GM10847 (cell line): ENCODE data around the gene RBP3.

ENCODE experiments used
- POLR2A ChIP-seq: IDR thresholded peaks from 2 replicates; pipeline ENCODE4 v1.6.1; 2011; ENCODE audit not compliant: insufficient read length; ENCODE audit errors: extremely low read depth

RBP3 gene

DNA sequence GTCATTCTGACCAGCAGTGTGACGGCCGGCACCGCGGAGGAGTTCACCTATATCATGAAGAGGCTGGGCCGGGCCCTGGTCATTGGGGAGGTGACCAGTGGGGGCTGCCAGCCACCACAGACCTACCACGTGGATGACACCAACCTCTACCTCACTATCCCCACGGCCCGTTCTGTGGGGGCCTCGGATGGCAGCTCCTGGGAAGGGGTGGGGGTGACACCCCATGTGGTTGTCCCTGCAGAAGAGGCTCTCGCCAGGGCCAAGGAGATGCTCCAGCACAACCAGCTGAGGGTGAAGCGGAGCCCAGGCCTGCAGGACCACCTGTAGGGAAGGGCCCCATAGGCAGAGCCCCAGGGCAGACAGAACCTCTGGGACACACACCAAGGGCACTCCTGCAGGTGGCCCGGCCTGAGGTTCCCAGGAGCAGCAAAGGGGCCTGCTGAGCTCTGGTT lies 9.0 kb downstream of the RBP3 start:
- TF ChIP-seq POLR2A: no peak

DNA sequence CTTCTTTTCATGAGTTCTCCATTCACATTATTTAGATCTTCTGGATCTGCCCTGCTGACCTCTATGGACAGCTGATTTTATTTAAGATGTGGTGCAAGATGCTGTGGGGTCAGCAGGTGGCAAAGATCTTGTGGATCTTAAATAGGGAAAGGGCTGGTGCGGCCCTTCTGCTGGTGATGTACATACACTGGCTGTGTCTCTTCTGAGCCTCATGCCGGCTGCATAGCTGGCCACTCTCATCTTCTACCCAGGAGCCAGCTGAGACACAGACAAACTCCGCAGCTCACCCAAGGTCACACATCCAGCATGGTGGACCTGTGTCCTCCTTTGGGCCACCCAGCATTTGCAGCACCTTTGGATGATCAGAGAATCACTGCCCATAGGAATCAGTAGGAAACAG lies 9.7 kb downstream of the RBP3 start:
- TF ChIP-seq POLR2A: no peak

DNA sequence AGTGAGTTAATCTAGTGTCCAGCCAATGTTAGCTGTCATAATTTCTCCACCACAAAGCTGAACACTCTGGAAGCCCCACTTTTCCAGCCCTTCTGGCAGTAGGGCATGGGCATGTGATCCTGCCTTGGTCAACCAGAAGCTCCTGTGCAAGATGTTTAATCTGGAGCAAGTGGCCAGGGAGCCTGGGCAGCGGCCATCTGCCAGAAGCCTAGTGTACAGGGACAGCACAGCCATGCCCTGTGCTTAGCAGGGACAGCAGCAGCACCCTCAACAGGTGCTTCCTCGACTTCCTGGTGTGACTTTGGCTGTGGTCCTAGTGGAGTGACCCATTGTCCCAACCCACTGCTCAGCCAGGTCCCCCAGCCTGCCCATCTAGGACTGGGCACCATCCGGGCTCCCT lies 10.3 kb downstream of the RBP3 start:
- TF ChIP-seq POLR2A: no peak

DNA sequence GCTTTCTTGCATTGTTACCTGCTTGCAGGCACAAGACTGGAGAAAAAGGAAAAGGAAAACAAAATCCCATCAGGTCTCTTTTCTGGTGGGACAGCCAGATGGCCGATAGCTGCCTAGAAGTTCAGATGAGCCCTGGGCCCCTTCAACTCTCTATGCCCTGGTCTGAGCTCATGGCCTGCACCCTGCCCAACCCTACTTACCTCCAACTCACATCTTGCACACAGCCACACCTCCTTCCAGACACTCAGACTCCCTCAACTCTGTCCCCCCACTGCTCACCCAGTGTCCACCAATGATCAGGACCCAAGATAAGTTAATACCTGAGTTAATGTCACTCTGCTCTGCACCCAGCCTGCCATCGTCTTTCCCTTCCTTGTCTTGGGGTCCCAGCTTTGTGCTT lies 10.9 kb downstream of the RBP3 start:
- TF ChIP-seq POLR2A: no peak

DNA sequence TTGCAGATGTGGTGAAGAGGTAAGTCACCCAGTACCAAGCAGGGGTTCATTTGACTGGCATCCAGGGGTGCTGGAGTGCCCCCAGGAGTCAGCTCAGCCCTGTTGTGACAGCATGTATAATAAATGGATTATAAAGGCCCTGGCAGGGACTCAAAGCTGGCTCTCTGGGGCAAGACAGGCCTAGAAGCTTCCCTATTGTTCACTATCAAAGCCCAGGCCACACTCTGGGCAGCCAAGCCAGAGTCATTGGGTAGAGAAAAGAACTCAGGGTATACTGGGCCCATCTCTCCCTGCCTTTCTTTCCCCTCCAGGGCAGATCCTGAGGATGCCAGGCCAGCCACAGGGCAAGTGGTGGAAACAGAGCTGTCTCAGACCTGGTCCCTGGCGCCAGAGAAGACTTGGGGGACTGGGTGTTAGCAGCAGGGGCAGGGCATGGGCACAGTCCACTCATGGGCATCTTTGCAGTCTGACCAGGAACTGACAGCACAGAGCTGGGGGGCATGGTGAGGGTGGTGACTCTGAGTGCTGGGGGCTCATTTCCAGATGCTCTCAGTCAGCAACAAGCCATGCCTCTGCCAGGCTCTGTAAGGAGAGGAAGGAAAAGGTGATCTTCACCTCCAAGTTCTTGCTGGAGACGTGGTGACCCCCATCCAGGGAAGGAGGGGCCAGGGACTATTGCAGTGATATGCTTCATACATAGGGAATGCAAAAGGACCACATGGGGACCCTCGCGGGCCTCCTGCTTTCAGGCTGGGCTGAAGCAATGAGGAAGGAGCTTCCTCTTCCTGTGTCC lies 11.7 kb downstream of the RBP3 start:
- TF ChIP-seq POLR2A: no peak

DNA sequence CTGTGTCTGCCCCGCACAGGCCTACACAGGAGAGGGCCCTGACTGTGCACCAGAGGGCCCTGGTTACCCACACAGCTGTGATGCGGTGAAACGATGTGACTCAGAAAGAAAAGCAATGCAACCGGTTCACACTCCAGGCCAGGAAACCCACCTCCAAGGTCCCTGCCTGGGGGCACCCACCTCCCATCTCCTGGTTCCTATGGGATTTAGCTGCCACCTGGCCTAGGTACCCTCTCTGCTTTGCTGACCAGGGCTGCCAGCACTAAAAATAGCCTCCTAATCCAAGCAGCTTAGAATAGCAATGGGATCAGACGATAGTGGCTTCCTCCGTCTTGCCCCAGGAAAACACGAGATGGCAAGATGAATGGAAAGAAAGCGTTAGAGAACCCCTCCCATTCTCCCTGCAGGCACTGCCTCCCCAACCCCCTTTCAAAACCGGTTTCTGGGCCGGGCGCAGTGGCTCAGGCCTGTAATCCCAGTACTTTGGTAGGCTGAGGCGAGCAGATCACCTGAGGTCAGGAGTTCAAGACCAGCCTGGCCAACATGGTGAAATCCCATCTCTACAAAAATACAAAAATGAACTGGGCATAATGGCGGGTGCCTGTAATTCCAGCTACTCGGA lies 12.4 kb downstream of the RBP3 start:
- no peak for TF ChIP-seq POLR2A

DNA sequence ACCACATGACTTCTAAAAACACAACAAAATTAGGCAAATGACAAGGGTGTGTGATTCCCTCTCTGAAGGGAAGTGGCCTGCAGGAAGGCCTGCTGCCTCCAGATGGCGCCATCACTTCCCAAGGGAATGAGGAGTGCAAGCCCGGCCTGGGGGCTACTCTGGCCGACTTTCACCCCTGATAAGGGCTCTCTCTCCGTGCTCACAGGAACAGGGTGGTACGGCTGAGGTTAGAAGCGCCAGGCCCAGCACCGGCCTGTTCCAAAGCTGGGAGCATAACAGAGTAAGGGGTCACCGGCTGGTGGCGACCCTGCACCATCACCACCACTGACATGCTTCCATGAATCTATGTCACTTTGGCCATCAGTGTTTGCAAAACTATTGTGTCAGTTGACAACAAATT lies 13.1 kb downstream of the RBP3 start:
- no peak for TF ChIP-seq POLR2A

DNA sequence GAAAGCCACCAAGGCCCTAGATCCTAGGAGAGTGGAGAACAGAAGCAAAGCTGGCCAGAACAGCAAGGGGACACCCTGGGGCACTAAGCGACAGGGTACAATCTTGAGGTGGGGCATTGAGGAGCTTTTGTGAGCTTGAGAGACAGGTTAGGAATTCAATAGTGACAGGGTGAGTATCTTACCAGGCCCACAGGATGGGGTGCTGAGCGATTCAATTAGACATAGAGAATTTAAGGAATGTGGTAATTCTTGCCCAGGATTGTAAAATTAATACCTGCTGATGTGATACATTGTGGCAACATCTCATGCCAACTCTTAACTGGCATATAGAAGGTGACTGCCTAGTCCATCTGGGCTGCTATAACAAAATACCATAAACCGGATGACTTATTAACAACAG lies 14.0 kb downstream of the RBP3 start:
- TF ChIP-seq POLR2A: no peak

DNA sequence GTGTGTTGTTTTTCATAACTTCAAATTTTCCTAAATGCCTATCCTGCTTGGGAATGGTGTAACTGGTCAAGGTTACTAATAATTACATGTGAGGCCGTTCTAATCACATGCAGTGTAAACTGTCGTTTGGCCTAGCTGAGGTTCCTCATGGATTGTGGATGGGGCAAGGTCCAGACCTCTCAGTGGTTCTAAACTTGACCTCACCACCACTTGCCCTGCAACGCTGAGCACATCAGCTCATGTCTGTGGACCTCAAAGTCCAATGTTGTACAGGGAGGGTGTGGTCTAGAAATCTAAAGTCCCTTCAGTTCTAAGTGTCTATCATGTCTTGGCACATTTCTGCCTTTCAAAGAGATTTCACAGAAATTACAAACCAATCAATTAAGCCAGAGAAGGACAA lies 15.6 kb downstream of the RBP3 start:
- TF ChIP-seq POLR2A: no peak

DNA sequence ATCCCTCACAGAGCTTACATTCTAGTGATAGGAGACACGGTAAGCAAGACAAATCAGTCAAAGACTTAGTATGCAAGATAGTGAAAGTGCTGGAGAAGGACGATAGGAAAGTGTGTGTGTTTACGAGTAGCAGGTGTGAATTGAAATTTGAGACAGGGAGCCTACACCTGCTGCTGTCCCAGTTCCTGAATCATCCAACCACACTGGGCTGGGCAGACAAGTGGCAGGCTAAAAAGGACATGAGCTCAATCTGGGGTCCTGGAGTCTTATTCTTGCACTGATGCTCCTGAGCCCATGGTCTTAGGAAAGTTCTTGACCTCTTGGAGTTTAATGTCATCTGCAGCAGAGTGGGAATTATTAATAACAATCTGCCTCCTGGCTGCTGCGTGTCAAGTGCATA lies 16.2 kb downstream of the RBP3 start:
- TF ChIP-seq POLR2A: no peak

DNA sequence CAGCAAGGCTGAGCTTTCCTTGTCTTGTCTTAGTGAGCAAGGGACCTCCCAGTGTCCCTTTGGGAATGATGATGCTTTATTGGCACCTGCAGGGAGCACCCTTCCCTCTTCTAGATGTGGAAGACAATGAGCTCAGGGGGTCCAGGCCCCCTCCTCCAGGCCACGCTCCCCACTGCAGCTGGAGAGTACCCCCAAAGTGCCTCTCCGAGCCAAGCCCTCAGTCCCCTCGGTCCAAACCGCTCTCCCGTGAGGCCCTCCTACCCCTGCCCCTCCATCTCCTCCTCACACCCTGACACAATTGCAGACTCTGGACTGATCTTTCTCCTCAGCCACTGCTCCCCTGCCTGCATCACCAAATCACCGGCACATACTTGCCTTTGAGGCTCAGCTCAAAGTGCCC lies 16.7 kb downstream of the RBP3 start:
- no peak for TF ChIP-seq POLR2A

DNA sequence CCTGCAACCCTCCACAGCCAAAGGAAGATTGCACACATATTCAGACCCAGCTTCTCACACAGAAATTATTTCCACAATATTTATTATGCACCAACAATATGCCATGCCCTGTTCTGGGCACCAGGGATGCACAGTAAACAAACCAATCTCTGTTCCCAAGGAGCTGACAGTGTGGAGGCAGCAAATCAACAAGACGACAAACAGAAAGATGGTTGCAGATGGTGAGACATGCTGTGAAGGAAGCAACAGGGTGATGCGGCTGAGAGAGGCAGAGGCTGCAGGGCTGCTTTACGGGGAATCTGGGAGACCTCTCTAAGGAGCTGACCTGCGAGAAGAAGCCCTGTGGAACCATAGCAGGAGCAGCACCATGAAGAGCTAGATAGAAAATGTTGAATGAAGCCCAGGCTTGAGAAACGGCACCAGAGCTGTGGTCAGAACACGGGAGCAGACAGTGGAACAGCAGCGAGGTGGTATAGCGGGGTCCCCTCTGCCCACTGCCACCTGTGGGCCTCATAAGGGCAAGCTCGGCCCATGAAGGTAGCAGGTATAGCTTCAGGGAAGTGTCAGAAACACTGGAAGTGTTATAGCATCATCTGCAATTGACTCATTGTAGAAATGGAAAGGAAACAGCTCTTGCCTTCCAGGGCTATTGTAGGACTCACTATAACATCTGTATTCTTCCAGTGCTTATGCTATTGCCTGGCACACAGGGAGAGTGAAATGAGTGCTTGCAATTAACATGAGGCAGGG lies 17.4 kb downstream of the RBP3 start:
- TF ChIP-seq POLR2A: no peak

DNA sequence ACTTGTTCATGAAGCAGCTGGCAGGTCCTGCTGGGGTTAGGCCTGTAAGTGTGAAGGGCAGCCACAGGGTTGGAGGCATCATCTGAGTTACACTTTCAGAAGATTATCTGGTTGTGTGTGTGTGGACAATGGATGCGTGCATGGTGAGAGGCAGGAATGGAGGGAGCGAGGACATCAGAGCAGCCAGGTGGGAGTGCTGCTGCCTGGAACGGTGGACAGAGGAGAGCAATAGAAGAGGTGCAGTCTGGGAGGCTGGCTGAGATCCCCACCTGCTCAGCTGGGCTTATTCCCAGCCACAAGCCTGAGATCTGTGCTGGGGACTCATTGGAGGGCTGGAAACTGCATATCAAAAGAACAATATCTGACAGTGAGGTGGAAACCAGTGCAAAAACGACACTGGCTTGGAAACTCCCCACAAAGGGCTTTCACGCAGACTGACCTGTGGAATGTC lies 18.0 kb downstream of the RBP3 start:
- no peak for TF ChIP-seq POLR2A

DNA sequence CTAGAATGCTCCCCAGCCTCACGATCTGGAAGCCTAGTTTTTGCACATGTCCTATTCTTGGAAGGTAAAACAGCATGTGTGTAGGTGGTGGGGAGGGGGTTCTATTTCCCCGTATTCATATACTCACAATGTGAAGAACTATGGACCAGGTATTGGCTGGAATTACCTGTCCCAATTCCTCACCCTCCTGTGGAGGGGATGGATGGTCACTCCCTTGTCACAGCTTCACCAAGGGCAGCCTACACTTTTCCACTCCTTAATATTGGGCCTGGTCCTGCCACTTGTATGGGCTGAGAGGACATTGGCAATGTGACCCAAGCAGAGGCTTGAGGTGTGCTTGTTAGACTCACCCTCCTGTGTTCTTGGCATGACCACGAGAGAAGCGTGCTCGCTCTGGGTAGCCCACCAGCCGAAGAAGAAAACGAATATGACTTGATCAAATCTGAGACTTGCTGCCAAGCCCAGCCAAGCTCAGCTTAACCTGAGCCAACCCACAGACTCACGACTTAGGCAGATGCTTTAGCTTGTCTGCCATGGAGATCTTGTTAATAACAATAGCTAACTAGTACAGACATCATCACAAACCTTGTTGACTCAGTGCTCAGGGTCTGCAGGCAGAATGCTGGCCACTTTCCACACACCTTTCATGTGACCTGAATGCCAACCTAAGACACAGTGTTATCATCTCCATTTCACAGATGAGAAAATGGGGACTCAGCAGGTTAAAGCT lies 18.7 kb downstream of the RBP3 start:
- TF ChIP-seq POLR2A: no peak

DNA sequence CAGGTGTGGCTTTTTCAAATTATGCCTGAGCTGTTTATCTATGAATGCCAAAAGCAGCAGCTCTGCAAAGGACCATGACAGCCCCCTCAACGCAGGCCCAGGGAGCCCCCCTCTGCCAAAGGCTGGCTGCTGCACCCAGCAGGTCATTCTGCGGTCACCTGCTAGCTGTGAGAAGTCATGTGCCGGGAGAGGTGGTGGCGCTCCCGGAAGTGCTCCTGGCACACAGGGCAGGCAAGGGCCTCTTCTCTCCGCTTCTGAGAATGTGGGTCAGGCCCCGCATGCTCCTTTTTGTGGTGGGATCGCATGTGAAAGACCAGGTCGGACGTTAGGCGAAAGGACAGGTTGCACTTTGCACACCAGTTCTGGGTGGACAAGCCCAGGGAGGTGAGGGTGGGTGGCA lies 19.5 kb downstream of the RBP3 start:
- TF ChIP-seq POLR2A: no peak
